IMR-90 (cell line): ENCODE data around the gene CCDC102B. TPM values are rescaled to one million over a fixed set of nuclear protein-coding genes. Genes with fewer than 3 reads are reported as not detected.

Source experiments
- ATAC-seq: fragments of 200-7000 bp; cut with Tn5 transposase; 2 replicates; pipeline ENCODE4 v1.9.1; 2020; ENCODE audit warnings: low read depth, mild to moderate bottlenecking, moderate library complexity
- BruUV-seq: library from RNA; stranded (reverse); fragments of 400-500 nt; replicated peaks from 2 replicates; lab custom pipeline; 2021; lab: Mats Ljungman, UMichigan
- CTCF ChIA-PET: fragments of 300-600 bp; formaldehyde crosslinking; extraction: SDS; loops from one replicate; lab custom pipeline; 2021; ENCODE audit warnings: antibody characterized with exemption; lab: Yijun Ruan, JAX
- POLR2A ChIA-PET: fragments of 300-600 bp; sonication (Branson Sonifier 250); formaldehyde crosslinking; loops from one replicate; lab custom pipeline; 2022; ENCODE audit warnings: antibody characterized with exemption; ENCODE audit not compliant: unreplicated experiment; lab: Charles Lee
- DNase-seq: peaks from one replicate; pipeline ENCODE4 v3.0.0; 2013
- H2AFZ ChIP-seq: replicated peaks from 2 replicates; pipeline ENCODE3; 2013; ENCODE audit warnings: low read length, mild to moderate bottlenecking; ENCODE audit not compliant: poor library complexity
- H2AK5ac ChIP-seq: 2 replicates; pipeline ENCODE4 v1.6.1; 2013; ENCODE audit warnings: low read depth, low read length, inconsistent platforms
- H2AK9ac ChIP-seq: replicated peaks from 2 replicates; pipeline ENCODE3; 2013; ENCODE audit warnings: mild to moderate bottlenecking, low read depth, low read length, moderate library complexity; ENCODE audit not compliant: poor library complexity
- H2BK120ac ChIP-seq: 2 replicates; pipeline ENCODE4 v1.6.1; 2013; ENCODE audit warnings: low read depth, low read length, inconsistent platforms
- H2BK15ac ChIP-seq: 3 replicates; pipeline ENCODE4 v1.6.1; 2013; ENCODE audit warnings: low read depth, low read length, inconsistent platforms
- H2BK20ac ChIP-seq: 2 replicates; pipeline ENCODE4 v1.6.1; 2013; ENCODE audit warnings: low read depth, mild to moderate bottlenecking, inconsistent platforms, low read length, moderate library complexity
- H2BK5ac ChIP-seq: 2 replicates; pipeline ENCODE4 v1.6.1; 2013; ENCODE audit warnings: mild to moderate bottlenecking, low read depth, low read length, inconsistent platforms; ENCODE audit not compliant: poor library complexity, severe bottlenecking
- H3K14ac ChIP-seq: replicated peaks from 2 replicates; pipeline ENCODE4 v1.6.1; 2013; ENCODE audit warnings: low read depth, low read length, inconsistent platforms
- H3K18ac ChIP-seq: 2 replicates; pipeline ENCODE4 v1.6.1; 2013; ENCODE audit warnings: low read depth, low read length, control low read depth
- H3K23ac ChIP-seq: 2 replicates; pipeline ENCODE4 v1.6.1; 2013; ENCODE audit warnings: low read depth, low read length, inconsistent platforms
- H3K27ac ChIP-seq: 2 replicates; pipeline ENCODE4 v1.5.1; 2013; ENCODE audit warnings: mild to moderate bottlenecking, control low read depth, low read length; ENCODE audit not compliant: insufficient read depth
- H3K27me3 ChIP-seq: 2 replicates; pipeline ENCODE4 v1.6.1; 2013; ENCODE audit warnings: low read length; ENCODE audit not compliant: control insufficient read depth, insufficient read depth
- H3K36me3 ChIP-seq: 2 replicates; pipeline ENCODE4 v1.6.1; 2013; ENCODE audit warnings: low read length, mixed read lengths; ENCODE audit not compliant: control insufficient read depth, insufficient read depth
- H3K4ac ChIP-seq: 2 replicates; pipeline ENCODE4 v1.6.1; 2013; ENCODE audit warnings: low read depth, low read length, inconsistent platforms
- H3K4me1 ChIP-seq: 2 replicates; pipeline ENCODE4 v1.6.1; 2013; ENCODE audit warnings: low read length, mixed read lengths; ENCODE audit not compliant: control insufficient read depth, insufficient read depth
- H3K4me2 ChIP-seq: 2 replicates; pipeline ENCODE4 v1.6.1; 2013; ENCODE audit warnings: low read depth, mild to moderate bottlenecking, control low read depth, low read length, moderate library complexity
- H3K4me3 ChIP-seq: 2 replicates; pipeline ENCODE4 v1.5.1; 2013; ENCODE audit warnings: low read depth, mild to moderate bottlenecking, control low read depth, low read length, moderate library complexity; ENCODE audit not compliant: insufficient read depth
- H3K56ac ChIP-seq: 2 replicates; pipeline ENCODE4 v1.6.1; 2013; ENCODE audit warnings: low read length, inconsistent platforms; ENCODE audit not compliant: insufficient read depth; ENCODE audit errors: extremely low read depth
- H3K79me1 ChIP-seq, 2 experiments: 2 replicates each; pipeline ENCODE4 v1.6.1; 2013; ENCODE audit warnings: low read length in 2 of 2, inconsistent platforms in 1 of 2, low read depth in 1 of 2
- H3K9ac ChIP-seq: 2 replicates; pipeline ENCODE4 v1.6.1; 2013; ENCODE audit warnings: low read depth, low read length, control low read depth
- H3K9me1 ChIP-seq: 2 replicates; pipeline ENCODE4 v1.6.1; 2013; ENCODE audit warnings: low read length, inconsistent platforms; ENCODE audit not compliant: insufficient read depth
- H3K9me3 ChIP-seq: 2 replicates; pipeline ENCODE4 v1.6.1; 2013; ENCODE audit warnings: low read length; ENCODE audit not compliant: control insufficient read depth, insufficient read depth
- H4K20me1 ChIP-seq: 2 replicates; pipeline ENCODE4 v1.6.1; 2013; ENCODE audit warnings: low read length, inconsistent platforms; ENCODE audit not compliant: insufficient read depth
- H4K5ac ChIP-seq: 2 replicates; pipeline ENCODE4 v1.6.1; 2013; ENCODE audit warnings: mild to moderate bottlenecking, low read depth, low read length, control low read depth
- H4K8ac ChIP-seq, 2 experiments: 2 replicates each; pipeline ENCODE4 v1.6.1; 2013; ENCODE audit warnings: low read depth in 2 of 2, low read length in 2 of 2, control low read depth in 1 of 2, inconsistent platforms in 1 of 2
- H4K91ac ChIP-seq: 2 replicates; pipeline ENCODE4 v1.6.1; 2013; ENCODE audit warnings: low read depth, low read length, inconsistent platforms; ENCODE audit not compliant: insufficient read depth
- BHLHE40 ChIP-seq: fragments of 150-350 bp; IDR thresholded peaks from 2 replicates; pipeline ENCODE4 v1.6.1; 2016; ENCODE audit warnings: mild to moderate bottlenecking, low read depth, low read length
- CEBPB ChIP-seq: IDR thresholded peaks from 2 replicates; pipeline ENCODE4 v1.6.1; 2012; ENCODE audit warnings: low read depth, low read length, improper control_type of control experiment
- CHD1 ChIP-seq: IDR thresholded peaks from 2 replicates; pipeline ENCODE4 v1.6.1; 2012; ENCODE audit warnings: low read depth, low read length, improper control_type of control experiment
- FOS ChIP-seq: fragments of 150-350 bp; IDR thresholded peaks from 2 replicates; pipeline ENCODE4 v1.6.1; 2016; ENCODE audit warnings: low read depth, low read length
- MAFK ChIP-seq: IDR thresholded peaks from 2 replicates; pipeline ENCODE4 v1.6.1; 2012; ENCODE audit warnings: low read depth, low read length, improper control_type of control experiment
- MAZ ChIP-seq: IDR thresholded peaks from 2 replicates; pipeline ENCODE4 v1.6.1; 2012; ENCODE audit warnings: low read depth, mild to moderate bottlenecking, low read length, improper control_type of control experiment, moderate library complexity, borderline replicate concordance
- MXI1 ChIP-seq: IDR thresholded peaks from 2 replicates; pipeline ENCODE4 v1.6.1; 2012; ENCODE audit warnings: low read depth, mild to moderate bottlenecking, low read length, moderate library complexity, borderline replicate concordance
- NFE2L2 ChIP-seq: fragments of 150-350 bp; IDR thresholded peaks from 2 replicates; pipeline ENCODE4 v1.6.1; 2016; ENCODE audit warnings: low read depth, mild to moderate bottlenecking, low read length
- POLR2A ChIP-seq: IDR thresholded peaks from 2 replicates; pipeline ENCODE4 v1.6.1; 2012; ENCODE audit warnings: mild to moderate bottlenecking, low read depth, low read length
- RAD21 ChIP-seq: IDR thresholded peaks from 2 replicates; pipeline ENCODE4 v1.6.1; 2012; ENCODE audit warnings: low read length, improper control_type of control experiment
- RCOR1 ChIP-seq: IDR thresholded peaks from 2 replicates; pipeline ENCODE4 v1.6.1; 2012; ENCODE audit warnings: mild to moderate bottlenecking, low read length, improper control_type of control experiment; ENCODE audit not compliant: insufficient replicate concordance
- RFX5 ChIP-seq: IDR thresholded peaks from 2 replicates; pipeline ENCODE4 v1.8.0; 2012; ENCODE audit warnings: low read depth, mild to moderate bottlenecking, low read length, moderate library complexity
- SMC3 ChIP-seq: fragments of 150-350 bp; IDR thresholded peaks from 2 replicates; pipeline ENCODE4 v1.6.1; 2016; ENCODE audit warnings: low read depth, mild to moderate bottlenecking, antibody characterized with exemption, low read length, moderate library complexity
- WGBS, 2 experiments: methylation state at CpG; one replicate each; pipeline versions ENCODE4 v1.1.5 to v1.1.7; 2013; ENCODE audit warnings: missing lambda C conversion rate in 2 of 2; ENCODE audit not compliant: insufficient read length in 1 of 2; ENCODE audit errors: extremely low coverage in 2 of 2; 5-methylcytosine and 5-hydroxymethylcytosine counted together
- dilution Hi-C: fragments of 300-500 bp; cut with HindIII; formaldehyde crosslinking; loops from one replicate; pipeline ENCODE4 v1.14.3; 2018; ENCODE audit warnings: low sequenced_read_pairs; ENCODE audit not compliant: unreplicated experiment
- in situ Hi-C: fragments of 300-500 bp; cut with MboI; formaldehyde crosslinking; loops from 3 replicates; pipeline ENCODE4 v1.14.3; 2019; ENCODE audit warnings: low sequenced_read_pairs, inconsistent platforms, mixed read lengths
- intact Hi-C: fragments of 100-400 bp; cut with micrococcal nuclease; formaldehyde crosslinking; loops from 2 replicates; pipeline ENCODE4 v1.10.0; 2022
- polyA plus RNA-seq, 3 experiments: library from polyadenylated mRNA; depleted of rRNA; stranded (reverse); fragments of >200 nt; gene quantifications; 2 replicates each; pipeline ENCODE4 v1.2.3, GENCODE V29; 2012; ENCODE audit warnings: low replicate concordance in 1 of 3
- total RNA-seq: library from RNA; depleted of rRNA; stranded (reverse); fragments of >200 nt; gene quantifications from 2 replicates; pipeline ENCODE4 v1.2.3, GENCODE V29; 2012
- TF ChIP-seq, protein P1 (sequence below): conservative IDR thresholded peaks from 2 replicates; pipeline ENCODE4 v1.5.1; 2012; ENCODE audit warnings: mild to moderate bottlenecking, low read depth, low read length, improper control_type of control experiment
- TF ChIP-seq, protein P2 (sequence below): fragments of 150-350 bp; IDR thresholded peaks from 2 replicates; pipeline ENCODE4 v1.6.1; 2017; ENCODE audit warnings: mild to moderate bottlenecking, antibody characterized with exemption, low read length, low read depth
- TF ChIP-seq, protein P3 (sequence below): fragments of 150-350 bp; IDR thresholded peaks from 2 replicates; pipeline ENCODE4 v1.6.1; 2016; ENCODE audit warnings: low read depth, mild to moderate bottlenecking, low read length, moderate library complexity, borderline replicate concordance

CCDC102B gene
- total and polyA plus RNA-seq, 2 of the 4 experiments (the other 2 are of a cell fraction), result 0.54 to 1.4 TPM

DNA sequence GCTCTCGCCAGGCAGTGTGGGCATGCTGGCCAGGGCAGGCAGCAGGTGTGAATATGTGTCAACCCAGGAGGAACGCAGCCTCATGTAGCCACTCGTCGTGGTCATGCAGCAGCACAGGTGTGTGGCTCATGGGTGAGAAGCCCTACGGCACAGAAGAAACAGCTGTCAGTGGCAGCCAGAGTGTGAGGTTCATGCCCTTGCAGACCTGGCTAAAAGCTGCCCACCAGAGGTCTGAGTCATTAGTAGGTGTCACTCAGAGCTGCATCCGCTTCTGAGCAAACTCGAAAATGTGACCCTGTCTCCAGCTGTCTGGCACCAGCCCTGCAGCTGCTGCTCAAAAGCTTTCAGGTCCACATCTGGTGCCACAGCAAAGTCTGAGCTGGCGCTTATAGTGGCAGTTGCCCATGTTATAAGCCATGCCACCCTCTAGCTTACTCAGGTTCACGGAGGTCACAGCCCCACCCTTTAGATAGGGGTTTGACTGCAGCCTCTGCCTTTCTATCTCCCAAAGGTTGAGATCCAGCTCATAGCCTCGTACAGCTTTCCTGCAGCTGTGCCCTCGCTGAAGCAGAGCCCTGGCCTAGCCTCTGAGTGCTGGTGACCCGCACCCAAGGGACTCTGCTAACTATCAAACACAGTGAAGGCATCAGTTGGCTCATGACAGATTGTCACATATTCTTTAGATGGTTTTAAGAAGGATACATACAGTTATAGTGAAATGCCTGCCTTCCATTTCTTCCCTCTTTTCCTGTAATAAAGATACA, 195.0 kb downstream of the CCDC102B start:
- H3K56ac ChIP-seq, result no peak overlapping the region
- H3K4me1 ChIP-seq, result no peaks in the 10 kb centered on the region
- H4K20me1 ChIP-seq, result no peaks in the 10 kb centered on the region
- H2BK5ac ChIP-seq, result no peak overlapping the region
- no peak overlapping the region for H2BK20ac ChIP-seq
- no peak for ATAC-seq
- no peak overlapping the region for H2BK15ac ChIP-seq
- H3K9me3 ChIP-seq, result no peaks in the 10 kb centered on the region
- TF ChIP-seq, protein P1, sequence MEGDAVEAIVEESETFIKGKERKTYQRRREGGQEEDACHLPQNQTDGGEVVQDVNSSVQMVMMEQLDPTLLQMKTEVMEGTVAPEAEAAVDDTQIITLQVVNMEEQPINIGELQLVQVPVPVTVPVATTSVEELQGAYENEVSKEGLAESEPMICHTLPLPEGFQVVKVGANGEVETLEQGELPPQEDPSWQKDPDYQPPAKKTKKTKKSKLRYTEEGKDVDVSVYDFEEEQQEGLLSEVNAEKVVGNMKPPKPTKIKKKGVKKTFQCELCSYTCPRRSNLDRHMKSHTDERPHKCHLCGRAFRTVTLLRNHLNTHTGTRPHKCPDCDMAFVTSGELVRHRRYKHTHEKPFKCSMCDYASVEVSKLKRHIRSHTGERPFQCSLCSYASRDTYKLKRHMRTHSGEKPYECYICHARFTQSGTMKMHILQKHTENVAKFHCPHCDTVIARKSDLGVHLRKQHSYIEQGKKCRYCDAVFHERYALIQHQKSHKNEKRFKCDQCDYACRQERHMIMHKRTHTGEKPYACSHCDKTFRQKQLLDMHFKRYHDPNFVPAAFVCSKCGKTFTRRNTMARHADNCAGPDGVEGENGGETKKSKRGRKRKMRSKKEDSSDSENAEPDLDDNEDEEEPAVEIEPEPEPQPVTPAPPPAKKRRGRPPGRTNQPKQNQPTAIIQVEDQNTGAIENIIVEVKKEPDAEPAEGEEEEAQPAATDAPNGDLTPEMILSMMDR, result no peak
- TF ChIP-seq CEBPB, result no peak
- no peak for TF ChIP-seq NFE2L2
- no peak for TF ChIP-seq MAFK
- TF ChIP-seq MXI1, result no peak
- TF ChIP-seq SMC3, result no peak
- TF ChIP-seq BHLHE40, result no peak
- TF ChIP-seq RAD21, result no peak
- TF ChIP-seq, protein P2, sequence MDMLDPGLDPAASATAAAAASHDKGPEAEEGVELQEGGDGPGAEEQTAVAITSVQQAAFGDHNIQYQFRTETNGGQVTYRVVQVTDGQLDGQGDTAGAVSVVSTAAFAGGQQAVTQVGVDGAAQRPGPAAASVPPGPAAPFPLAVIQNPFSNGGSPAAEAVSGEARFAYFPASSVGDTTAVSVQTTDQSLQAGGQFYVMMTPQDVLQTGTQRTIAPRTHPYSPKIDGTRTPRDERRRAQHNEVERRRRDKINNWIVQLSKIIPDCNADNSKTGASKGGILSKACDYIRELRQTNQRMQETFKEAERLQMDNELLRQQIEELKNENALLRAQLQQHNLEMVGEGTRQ, result no peak
- no peak for TF ChIP-seq POLR2A
- no peak for TF ChIP-seq MAZ
- TF ChIP-seq CHD1, result no peak
- TF ChIP-seq RCOR1, result no peak
- TF ChIP-seq RFX5, result no peak
- TF ChIP-seq FOS, result no peak
- TF ChIP-seq, protein P3, sequence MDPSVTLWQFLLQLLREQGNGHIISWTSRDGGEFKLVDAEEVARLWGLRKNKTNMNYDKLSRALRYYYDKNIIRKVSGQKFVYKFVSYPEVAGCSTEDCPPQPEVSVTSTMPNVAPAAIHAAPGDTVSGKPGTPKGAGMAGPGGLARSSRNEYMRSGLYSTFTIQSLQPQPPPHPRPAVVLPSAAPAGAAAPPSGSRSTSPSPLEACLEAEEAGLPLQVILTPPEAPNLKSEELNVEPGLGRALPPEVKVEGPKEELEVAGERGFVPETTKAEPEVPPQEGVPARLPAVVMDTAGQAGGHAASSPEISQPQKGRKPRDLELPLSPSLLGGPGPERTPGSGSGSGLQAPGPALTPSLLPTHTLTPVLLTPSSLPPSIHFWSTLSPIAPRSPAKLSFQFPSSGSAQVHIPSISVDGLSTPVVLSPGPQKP, result no peak
- no peak overlapping the region for H2AFZ ChIP-seq
- H3K27ac ChIP-seq, result no peak overlapping the region
- no peak overlapping the region for H3K23ac ChIP-seq
- WGBS, 2 experiments, result 81% methylated on average over 6 of the region's 12 CpGs; no CpG with 5 or more reads in 1 of the 2 experiments
- no peak overlapping the region for H4K91ac ChIP-seq
- POLR2A ChIA-PET, result no interaction called here
- H3K9ac ChIP-seq, result no peak overlapping the region
- no peaks in the 10 kb centered on the region for H3K79me1 ChIP-seq
- H3K18ac ChIP-seq, result no peak overlapping the region
- dilution Hi-C loops (no loop called here), intact Hi-C loops (no loop called here), in situ Hi-C loops (no loop called here)
- no peak overlapping the region for H3K4me3 ChIP-seq
- no peak overlapping the region for H4K5ac ChIP-seq
- H2BK120ac ChIP-seq, result no peak overlapping the region
- H2AK5ac ChIP-seq, result no peak overlapping the region
- no peaks in the 10 kb centered on the region for H3K36me3 ChIP-seq
- no peak for DNase-seq
- no TSS peak for BruUV-seq
- no peak overlapping the region for H3K14ac ChIP-seq
- H3K4me2 ChIP-seq, result no peak overlapping the region
- H3K4ac ChIP-seq, result no peak overlapping the region
- CTCF ChIA-PET, result no interaction called here
- H3K27me3 ChIP-seq, result no peaks in the 10 kb centered on the region
- H4K8ac ChIP-seq, result no peak overlapping the region
- no peaks in the 10 kb centered on the region for H3K9me1 ChIP-seq
- H2AK9ac ChIP-seq, result no peak overlapping the region
